ENCODE data around the gene DCHS1. TPM values are rescaled to one million over a fixed set of nuclear protein-coding genes. Genes with fewer than 3 reads are reported as not detected.

DCHS1 gene
- total RNA-seq, 2 donors from 2014 or later = 0.73 to 1.6 TPM

DNA sequence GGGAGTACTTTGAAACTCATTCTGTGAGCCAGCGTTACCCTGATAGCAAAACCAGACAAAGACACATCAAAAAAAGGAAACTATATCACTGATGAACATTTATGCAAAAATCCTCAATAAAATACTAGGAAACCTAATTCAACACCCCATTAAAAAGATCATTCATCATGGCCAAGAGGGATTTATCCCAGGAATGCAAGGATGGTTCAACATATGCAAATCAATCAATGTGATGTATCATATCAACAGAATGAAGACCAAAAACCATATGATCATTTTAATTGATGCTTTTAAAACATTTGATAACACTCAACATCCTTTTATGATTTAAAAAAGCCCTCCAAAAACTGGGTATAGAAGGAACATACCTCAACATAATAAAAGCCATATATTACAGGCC, 72.0 kb downstream of the DCHS1 start:
- Mint-ChIP-seq H3K27ac (no peak overlapping the region), H3K4me1 (ENCODE audit: low read depth in 2 of 2) (peaks cover 0 to 2% of the 10 kb centered on the region in 2 donors), H3K27me3 (no peaks in the 10 kb centered on the region), H3K9me3 (peaks cover 12% of the 10 kb centered on the region), H3K4me3 (no peak overlapping the region), H3K36me3 (peaks cover 37% of the 10 kb centered on the region)
- DNase-seq (ENCODE audit: low spot score) (no peak), ATAC-seq (no peak)

DNA sequence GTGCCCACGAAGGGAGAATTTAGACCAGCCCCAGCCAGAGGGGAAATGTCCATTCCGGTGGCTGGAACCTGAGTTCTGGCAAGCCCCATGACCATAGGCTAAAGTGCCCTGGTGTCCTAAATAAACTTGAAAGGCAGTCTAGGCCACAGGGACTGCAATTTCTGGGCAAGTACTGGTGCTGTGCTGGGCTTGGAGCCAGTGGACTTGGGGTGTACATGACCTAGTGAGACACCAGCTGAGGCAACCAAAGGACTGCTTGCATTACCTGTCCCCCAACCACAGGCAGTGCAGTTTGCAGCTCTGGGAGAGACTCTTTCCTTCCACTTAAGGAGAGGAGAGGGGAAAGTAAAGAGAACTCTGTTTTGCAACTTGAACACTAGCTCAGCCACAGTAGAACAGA, 75.9 kb downstream of the DCHS1 start:
- no peak for ATAC-seq
- Mint-ChIP-seq H3K27me3 (no peaks in the 10 kb centered on the region), H3K9me3 (peaks cover 12% of the 10 kb centered on the region), H3K4me1 (ENCODE audit: low read depth in 2 of 2) (no peaks in the 10 kb centered on the region), H3K36me3 (peaks cover 34% of the 10 kb centered on the region), H3K4me3 (no peak overlapping the region), H3K27ac (no peak overlapping the region)
- no peak for DNase-seq (ENCODE audit: low spot score)

DNA sequence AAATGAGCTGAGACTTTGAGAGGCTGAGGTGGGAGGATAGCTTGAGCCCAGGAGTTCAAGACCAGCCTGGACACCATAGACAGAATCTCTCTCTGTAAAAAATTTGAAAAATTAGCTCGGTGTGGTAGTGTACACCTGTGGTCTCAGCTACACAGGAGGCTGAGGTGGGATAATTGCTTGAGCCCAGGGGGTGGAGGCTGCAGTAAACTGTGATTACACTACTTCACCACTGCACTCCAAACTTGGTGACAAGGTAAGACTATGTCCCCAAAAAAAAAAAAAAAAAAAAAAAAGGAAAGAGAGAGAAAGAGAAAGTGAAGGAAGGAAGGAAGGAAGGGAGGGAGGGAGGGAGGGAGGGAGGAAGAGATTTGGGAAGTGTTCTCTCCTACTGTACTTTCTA, 77.5 kb downstream of the DCHS1 start:
- DNase-seq (ENCODE audit: low spot score) (no peak), ATAC-seq (no peak)
- H3K4me3 Mint-ChIP-seq = no peak overlapping the region
- peaks cover 23% of the 10 kb centered on the region for H3K36me3 Mint-ChIP-seq
- H3K4me1 Mint-ChIP-seq (ENCODE audit: low read depth in 2 of 2) = no peaks in the 10 kb centered on the region
- no peak overlapping the region for H3K27ac Mint-ChIP-seq
- no peaks in the 10 kb centered on the region for H3K27me3 Mint-ChIP-seq
- H3K9me3 Mint-ChIP-seq = peaks cover 4% of the 10 kb centered on the region

DNA sequence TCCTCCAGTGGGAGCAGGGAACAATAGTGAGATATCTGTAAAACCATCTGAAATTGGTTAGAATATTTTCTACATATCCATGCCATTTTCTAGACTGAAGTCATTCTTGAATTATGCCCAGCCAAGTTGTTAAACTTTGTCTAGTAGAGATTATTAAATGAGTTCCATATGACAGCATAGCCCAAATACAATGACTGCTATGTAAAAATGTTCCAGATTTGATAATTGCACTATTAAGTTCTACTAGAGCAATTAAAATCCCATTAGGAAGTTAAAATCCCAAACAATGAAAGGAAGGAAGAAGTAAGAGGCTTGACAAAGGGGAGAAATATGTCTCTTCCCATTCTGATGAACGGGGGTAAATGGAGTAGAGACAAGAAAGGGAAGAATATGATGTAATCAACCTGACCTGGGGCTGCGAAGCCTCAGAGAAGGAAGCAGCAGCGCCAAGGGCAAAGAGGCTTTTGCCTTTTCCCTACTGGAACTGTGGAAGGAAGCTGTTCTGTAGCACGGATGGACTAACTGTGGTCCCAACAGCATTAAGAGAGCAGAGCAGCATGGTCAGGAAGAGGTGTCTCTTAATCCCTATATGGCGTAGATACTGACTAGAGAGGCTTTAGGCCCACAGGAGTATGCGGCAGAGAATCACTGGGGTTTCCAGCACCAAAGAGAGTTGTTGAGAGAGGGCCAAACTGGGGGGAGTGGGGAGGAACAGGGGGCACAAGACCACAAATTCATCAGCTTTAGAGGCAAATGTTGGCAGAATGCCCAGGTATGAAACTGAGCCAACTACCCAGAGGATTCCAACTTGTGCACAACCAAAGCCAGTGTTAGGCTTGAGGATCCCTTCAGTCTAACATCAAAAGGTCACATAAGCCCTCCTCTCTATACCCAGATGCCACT, 78.9 kb downstream of the DCHS1 start:
- Mint-ChIP-seq H3K4me3 (no peak overlapping the region), H3K27me3 (no peaks in the 10 kb centered on the region), H3K27ac (no peak overlapping the region), H3K9me3 (no peaks in the 10 kb centered on the region), H3K36me3 (peaks cover 18% of the 10 kb centered on the region), H3K4me1 (ENCODE audit: low read depth in 2 of 2) (no peaks in the 10 kb centered on the region)
- ATAC-seq = no peak
- DNase-seq (ENCODE audit: low spot score) = no peak

DNA sequence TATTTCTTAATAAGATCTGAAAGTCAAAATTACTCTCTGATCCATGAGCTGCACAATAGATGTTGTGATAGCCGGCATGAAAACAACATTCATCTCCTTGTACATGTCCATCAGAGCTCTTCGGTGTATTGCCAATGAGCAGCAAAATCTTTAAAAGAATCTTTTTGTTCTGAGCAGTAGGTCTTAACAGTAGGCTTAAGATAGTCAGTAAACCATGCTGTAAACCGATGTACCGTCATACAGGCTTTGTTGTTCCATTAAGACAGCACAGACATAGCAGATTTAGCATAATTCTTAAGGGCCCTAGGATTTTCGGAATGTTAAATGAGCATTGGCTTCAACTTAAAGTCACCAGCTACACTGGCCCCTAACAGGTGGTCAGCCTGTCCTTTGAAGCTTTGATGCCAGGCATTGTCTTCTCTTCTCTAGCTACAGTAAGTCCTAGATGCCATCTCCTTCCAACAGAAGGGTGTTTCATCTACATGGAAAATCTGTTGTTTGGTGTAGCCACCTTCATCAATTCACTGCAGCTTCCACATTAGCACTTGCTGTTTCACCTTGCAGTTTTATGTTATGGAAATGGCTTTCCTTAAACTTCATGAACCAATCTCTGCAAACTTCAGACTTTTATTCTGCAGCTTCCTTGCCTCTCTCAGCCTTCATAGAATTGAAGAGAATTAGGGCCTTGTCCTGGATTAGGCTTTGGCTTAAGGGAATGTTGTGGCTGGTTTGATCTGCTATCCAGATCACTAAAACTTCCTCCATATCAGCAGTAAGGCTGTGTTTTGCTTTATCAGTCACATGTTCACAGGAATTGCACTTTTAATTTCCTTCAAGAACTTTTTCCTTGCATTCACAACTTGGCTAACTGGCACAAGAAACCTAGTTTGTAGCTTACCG, 80.5 kb downstream of the DCHS1 start:
- H3K4me1 Mint-ChIP-seq (ENCODE audit: low read depth in 2 of 2) = no peaks in the 10 kb centered on the region
- H3K36me3 Mint-ChIP-seq = peaks cover 11% of the 10 kb centered on the region
- no peaks in the 10 kb centered on the region for H3K27me3 Mint-ChIP-seq
- ATAC-seq = no peak
- no peak overlapping the region for H3K4me3 Mint-ChIP-seq
- no peak for DNase-seq (ENCODE audit: low spot score)
- H3K9me3 Mint-ChIP-seq = no peaks in the 10 kb centered on the region
- no peak overlapping the region for H3K27ac Mint-ChIP-seq

DNA sequence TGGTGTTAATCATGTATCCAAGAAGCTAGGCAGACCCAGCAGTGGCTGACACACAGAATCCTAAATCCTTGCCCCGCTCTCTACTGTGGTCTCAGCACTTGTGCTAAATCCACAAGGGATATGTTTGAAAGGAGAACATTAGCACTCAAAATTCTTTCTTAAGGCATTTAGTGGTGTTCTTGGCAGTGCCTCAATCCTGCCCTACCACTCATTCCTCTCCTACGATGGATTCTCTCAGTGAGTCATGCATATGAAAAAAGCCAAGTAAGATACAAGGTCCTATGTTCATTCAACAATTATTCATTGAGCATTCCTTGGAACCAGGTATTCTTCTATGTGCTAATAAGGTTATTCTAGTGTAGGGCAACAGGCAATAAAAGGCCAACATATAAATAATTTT, 83.4 kb downstream of the DCHS1 start:
- H3K27me3 Mint-ChIP-seq = no peaks in the 10 kb centered on the region
- no peak overlapping the region for H3K4me3 Mint-ChIP-seq
- no peak for DNase-seq (ENCODE audit: low spot score)
- no peak for ATAC-seq
- H3K27ac Mint-ChIP-seq = no peak overlapping the region
- H3K4me1 Mint-ChIP-seq (ENCODE audit: low read depth in 2 of 2) = peaks cover 0 to 3% of the 10 kb centered on the region in 2 donors
- H3K9me3 Mint-ChIP-seq = no peaks in the 10 kb centered on the region
- H3K36me3 Mint-ChIP-seq = peaks cover 11% of the 10 kb centered on the region

DNA sequence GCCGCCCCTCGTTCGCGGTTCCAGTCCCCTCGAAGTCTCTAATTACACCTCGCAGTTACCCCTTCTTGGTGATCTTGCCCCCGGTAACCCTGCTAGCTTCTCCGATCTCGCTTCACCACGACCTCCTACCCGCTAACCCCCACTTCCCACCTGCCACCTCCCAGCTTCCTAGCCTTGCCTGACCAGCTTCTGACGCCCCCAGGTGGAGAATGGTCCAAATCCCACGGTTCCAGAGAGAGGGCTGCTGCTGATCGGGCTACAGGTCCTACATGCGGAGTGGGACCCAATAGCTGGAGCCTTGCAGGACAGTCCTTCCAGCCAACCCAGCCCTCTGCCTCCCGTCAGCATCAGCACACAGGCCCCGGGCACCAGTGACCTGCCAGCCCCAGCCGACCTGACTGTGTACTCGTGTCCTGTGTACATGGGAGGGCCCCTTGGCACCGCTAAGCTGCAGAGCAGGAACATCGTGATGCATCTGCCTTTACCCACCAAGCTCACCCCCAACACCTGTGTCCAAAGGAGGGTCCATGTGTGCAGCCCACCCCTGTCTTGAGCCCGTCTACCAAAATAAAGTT, 84.1 kb downstream of the DCHS1 start:
- no peak overlapping the region for H3K27ac Mint-ChIP-seq
- no peak for ATAC-seq
- H3K4me3 Mint-ChIP-seq = no peak overlapping the region
- H3K4me1 Mint-ChIP-seq (ENCODE audit: low read depth in 2 of 2) = peaks cover 0 to 3% of the 10 kb centered on the region in 2 donors
- no peaks in the 10 kb centered on the region for H3K27me3 Mint-ChIP-seq
- H3K36me3 Mint-ChIP-seq = peaks cover 11% of the 10 kb centered on the region
- H3K9me3 Mint-ChIP-seq = no peaks in the 10 kb centered on the region
- no peak for DNase-seq (ENCODE audit: low spot score)

Other genes with a start within 250 kb of the DCHS1 start
- gene APBB1, start 236.7 kb downstream of the DCHS1 start, total RNA-seq = 10 to 100 TPM; 25.5 to 27.5 TPM
- gene HPX, start 214.8 kb downstream of the DCHS1 start, total RNA-seq = under 1 TPM; 0.76 to 0.92 TPM
- 1 to 10 TPM; 6.1 to 7.7 TPM for gene TRIM3, start 181.9 kb downstream of the DCHS1 start, total RNA-seq
- 10 to 100 TPM; 50.8 to 71.7 TPM for gene ARFIP2, start 174.5 kb downstream of the DCHS1 start, total RNA-seq
- 10 to 100 TPM; 44.1 to 57.4 TPM for gene TIMM10B, start 174.3 kb downstream of the DCHS1 start, total RNA-seq
- 10 to 100 TPM; 22.4 to 53.6 TPM for gene DNHD1, start 158.5 kb downstream of the DCHS1 start, total RNA-seq
- gene RRP8, start 52.2 kb downstream of the DCHS1 start, total RNA-seq = 10 to 100 TPM; 33.8 to 42.0 TPM
- 100 to 1,000 TPM in 1 of 2 donors, 10 to 100 TPM in 1; 91.8 to 142 TPM for gene ILK, start 52.0 kb downstream of the DCHS1 start, total RNA-seq
- 100 to 1,000 TPM; 118 to 152 TPM for gene TAF10, start 43.6 kb downstream of the DCHS1 start, total RNA-seq
- 10 to 100 TPM; 48.6 to 92.4 TPM for gene TPP1, start 36.4 kb downstream of the DCHS1 start, total RNA-seq
- 10 to 100 TPM; 69.1 to 70.1 TPM for gene MRPL17, start 27.5 kb upstream of the DCHS1 start, total RNA-seq
- gene OR2AG2, start 116.2 kb upstream of the DCHS1 start, total RNA-seq = under 1 TPM in 1 of 2 donors, not detected in 1; 0.20 TPM
- not detected for gene OR2AG1, start 127.2 kb upstream of the DCHS1 start, total RNA-seq
- gene OR6A2, start 143.9 kb upstream of the DCHS1 start, total RNA-seq = under 1 TPM in 1 of 2 donors, not detected in 1; 0.20 TPM
- not detected for gene OR10A5, start 189.9 kb upstream of the DCHS1 start, total RNA-seq
- gene OR10A2, start 207.2 kb upstream of the DCHS1 start, total RNA-seq = not detected
- gene OR10A4, start 220.8 kb upstream of the DCHS1 start, total RNA-seq = not detected
- gene OR2D2, start 236.7 kb upstream of the DCHS1 start, total RNA-seq = not detected